ENCODE measurements around the gene BCKDK. TPM values are rescaled to one million over a fixed set of nuclear protein-coding genes. Genes with fewer than 3 reads are reported as not detected.

BCKDK gene
- total and polyA plus RNA-seq, 2 of the 8 experiments (the other 6 are each of a cell fraction or from before 2014, with no cell fraction given), result 49.6 to 77.1 TPM

DNA sequence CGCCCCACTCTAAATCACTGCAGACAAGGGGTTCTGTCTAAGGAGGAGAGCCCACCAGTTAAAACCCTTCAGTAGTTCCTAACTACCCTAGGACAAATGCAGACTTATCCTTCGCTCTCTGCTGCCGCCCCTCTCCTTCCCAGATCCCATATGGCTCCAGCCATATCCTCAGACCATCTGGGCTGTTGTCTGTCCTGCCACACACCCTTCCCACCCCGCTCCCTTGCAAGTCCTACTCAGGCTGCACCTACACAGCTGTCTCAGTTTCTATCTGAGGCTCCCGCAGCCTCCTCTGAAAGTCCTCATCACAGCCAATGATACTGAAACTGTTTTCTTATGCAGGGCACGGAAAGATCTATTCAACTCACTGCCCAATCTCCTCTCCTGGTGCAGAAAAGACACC, 720 bp upstream of the BCKDK start (continued):
- TF ChIP-seq SAP30 (IDR thresholded peaks at IDR 0.05; ENCODE audit: insufficient read depth, insufficient replicate concordance, low read length) (no peak), GTF2F1 (IDR thresholded peaks at IDR 0.05; ENCODE audit: borderline replicate concordance, low read depth, low read length) (no peak), RBBP5 (IDR thresholded peaks at IDR 0.05; ENCODE audit: borderline replicate concordance, low read depth, low read length) (no peak), GABPA (IDR thresholded peaks at IDR 0.05; ENCODE audit: borderline replicate concordance, insufficient read depth, low read length) (no peak), TAF7 (optimal IDR thresholded peaks at IDR 0.05; ENCODE audit: borderline replicate concordance, low read depth, low read length) (no peak), KDM4A (IDR thresholded peaks at IDR 0.05; ENCODE audit: low read depth, low read length, severe bottlenecking) (no peak)
- TF ChIP-seq, protein P1, sequence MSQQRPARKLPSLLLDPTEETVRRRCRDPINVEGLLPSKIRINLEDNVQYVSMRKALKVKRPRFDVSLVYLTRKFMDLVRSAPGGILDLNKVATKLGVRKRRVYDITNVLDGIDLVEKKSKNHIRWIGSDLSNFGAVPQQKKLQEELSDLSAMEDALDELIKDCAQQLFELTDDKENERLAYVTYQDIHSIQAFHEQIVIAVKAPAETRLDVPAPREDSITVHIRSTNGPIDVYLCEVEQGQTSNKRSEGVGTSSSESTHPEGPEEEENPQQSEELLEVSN (IDR thresholded peaks at IDR 0.05), result no peak
